CD4-positive, alpha-beta T cell treated with Interleukin-6 for 4 hours (primary cell): ENCODE measurements around the gene SLC2A8.

ENCODE experiments used
- DNase-seq: peaks from one replicate; pipeline ENCODE4 v3.0.0-alpha.2; 2020; ENCODE audit warnings: mixed read lengths

The SLC2A8 gene

DNA sequence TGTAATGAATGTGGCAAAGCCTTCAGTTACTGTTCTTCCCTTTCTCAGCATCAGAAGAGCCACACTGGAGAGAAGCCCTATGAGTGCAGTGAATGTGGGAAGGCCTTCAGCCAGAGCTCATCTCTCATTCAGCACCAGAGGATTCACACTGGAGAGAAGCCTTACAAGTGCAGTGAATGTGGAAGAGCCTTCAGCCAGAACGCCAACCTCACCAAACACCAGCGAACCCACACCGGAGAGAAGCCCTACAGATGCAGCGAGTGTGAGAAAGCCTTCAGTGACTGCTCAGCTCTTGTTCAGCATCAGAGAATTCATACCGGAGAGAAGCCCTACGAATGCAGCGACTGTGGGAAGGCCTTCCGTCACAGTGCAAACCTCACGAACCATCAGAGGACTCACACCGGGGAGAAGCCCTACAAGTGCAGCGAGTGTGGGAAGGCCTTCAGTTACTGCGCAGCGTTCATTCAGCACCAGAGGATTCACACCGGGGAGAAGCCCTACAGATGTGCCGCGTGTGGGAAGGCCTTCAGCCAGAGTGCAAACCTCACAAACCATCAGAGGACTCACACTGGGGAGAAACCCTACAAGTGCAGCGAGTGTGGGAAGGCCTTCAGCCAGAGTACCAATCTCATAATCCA is 47.4 kb downstream of the SLC2A8 start:
- no peak for DNase-seq

DNA sequence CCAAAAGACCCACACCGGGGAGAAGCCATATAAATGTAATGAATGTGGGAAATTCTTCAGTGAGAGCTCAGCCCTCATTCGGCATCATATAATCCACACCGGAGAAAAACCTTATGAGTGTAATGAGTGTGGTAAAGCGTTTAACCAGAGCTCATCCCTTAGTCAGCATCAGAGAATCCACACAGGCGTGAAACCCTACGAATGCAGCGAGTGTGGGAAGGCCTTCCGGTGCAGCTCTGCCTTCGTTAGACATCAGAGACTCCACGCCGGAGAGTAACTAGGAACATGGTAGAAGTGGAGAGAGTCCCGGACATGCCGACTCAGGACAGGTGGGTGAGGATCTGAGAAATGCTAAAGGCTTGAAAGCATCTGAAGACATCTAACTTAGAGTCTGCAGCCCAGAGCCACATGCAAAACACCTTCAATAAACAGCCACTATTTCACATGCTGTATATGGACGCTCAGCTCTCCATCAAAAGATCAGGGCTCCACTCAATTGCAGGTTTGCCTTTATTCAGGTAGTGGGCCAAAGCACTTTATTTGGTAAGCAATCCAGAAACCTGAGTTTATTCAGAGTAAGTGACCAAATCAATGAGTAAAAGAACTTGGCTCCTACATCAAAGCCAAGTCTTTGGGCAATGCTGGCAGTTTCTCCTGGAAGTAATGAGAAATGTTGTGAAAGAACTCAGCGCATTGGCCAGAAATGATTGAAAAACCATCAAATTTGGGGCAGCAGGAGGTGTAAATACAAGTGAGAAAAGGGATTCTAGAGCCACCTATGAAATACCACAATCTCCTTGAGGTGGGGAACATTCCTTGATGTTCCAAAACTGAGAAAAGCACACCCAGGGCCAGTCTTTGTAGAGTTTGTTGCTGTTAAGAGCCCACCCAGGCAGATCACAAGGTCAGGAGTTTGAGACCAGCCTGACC is 48.2 kb downstream of the SLC2A8 start:
- DNase-seq, result no peak

DNA sequence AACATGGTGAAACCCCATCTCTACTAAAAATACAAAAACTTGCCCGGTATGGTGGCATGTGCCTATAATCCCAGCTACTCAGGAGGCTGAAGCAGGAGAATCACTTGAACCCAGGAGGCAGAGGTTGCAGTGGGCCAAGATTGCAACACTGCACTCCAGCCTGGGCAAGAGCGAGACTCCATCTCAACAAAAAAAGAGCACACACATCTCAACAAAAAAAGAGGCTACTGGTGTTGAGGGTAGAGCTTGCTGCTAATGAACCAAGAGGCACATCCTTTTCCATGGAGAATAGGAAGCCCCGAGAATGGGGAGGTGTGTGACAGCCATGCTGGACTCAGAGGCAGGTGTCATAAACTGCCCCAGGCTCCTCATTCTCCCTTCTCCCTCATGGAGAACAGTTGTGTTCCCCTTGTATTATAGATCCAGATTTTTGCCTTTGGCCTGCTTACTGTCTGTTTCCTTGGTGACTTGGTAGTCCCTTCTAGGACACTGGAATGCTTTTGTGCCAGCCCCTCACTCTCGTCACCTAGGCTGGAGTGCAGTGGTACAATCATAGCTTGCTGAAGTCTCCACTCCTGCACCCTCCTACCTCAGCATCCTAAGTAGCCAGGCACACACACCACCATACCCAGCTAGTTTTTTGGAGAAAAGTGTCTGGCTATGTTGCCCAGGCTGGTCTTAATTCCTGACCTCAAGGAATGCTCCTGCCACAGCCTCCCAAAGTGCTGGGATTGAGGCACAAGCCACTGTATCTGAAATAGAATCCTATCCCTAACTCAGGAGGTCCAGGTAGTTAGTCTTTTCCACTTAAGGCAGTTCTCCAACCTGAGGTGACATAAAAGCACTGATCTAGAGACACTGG is 49.1 kb downstream of the SLC2A8 start:
- DNase-seq, result no peak

DNA sequence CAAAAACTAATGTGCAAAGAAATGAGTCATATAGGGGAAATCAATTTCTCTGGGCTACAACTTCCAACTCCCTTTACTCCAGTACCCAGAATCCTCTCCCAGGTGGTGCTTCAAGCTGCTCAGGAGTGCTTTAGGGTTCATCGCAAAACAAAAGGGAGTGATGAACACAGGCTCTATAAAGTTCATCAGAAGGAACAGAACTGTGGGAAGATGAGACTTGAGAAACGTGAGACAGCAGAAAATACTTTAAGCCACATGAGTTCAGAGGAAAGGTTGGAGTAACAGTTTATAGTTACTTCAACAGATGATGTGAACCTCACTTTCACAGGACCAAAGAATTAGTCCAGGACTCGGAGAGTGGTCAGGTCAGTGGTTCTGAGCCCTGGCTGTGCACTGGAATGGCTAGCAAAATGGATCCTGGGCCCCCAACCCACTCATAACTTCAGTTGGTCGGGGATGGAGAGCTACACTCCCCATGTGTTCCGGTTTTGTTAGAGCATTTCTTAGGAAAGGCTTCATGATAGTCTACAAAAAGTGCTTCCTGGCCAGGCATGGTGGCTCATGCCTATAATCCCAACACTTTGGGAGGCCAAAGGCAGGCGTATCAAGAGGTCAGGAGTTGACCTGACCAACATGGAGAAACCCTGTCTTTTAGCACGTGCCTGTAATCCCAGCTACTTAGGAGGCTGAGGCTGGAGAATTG is 49.9 kb downstream of the SLC2A8 start:
- DNase-seq, result no peak

DNA sequence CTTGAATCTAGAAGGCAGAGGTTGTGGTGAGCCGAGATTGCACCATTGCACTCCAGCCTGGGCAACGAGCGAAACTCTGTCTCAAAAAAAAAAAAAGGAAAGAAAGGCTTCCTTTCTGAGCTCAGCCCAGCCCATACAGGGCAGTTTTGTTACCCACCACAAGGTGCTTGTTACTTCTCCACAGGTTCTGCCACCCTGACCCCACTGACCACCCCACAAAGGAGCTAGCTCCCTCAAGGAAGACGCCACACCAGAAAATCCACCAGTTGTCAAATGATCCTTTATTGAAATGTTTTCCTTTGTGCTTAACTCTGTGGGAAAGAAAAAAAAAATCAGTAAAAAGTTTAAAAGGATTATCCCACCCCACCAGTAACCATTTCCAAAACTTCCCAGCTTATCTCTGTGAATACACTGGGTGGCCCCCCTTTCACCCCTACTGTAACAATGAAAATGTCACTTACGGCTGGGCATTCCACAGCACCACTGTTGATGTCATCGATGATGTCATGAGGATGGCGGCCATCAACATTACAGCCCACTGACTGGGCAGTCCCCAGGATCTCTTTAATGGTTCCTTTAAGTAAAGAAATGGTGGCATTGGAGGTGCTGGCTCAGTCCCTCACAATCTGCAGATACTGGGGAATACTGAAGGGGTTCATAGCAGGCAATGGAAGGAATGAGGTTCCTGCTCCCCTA is 50.6 kb downstream of the SLC2A8 start:
- DNase-seq, result no peak

DNA sequence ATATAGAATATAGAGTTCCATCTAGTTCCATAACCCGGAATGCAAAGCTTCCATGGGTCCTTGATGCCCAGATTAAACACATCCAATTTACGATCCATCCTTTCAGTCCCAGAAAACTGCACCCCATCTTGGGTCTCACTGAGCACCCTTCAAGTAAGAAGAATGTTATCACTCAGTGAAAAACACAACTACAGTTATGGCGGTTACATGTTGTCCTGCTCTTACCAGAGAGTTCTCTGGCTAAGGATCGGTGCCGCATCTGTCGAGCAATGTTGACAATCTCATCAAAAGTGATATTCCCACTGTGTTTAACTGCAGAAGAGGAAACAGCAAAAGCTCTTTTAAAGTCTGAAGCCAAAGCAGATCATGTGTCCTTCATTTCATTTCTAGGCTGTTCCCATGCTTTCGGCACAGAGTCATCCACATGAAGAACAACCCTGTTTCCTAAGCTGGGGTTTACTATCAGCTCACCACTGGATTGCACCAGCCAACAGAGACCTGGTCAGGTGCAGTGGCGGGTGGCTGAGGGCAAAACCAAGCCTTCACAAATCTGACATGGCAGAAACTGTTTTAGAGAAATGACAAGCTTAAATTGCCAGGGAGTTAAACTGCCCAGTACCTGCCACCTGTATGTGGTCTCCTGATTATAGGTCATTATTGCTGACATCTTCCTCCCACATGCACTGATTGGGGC is 51.3 kb downstream of the SLC2A8 start:
- DNase-seq, result no peak

DNA sequence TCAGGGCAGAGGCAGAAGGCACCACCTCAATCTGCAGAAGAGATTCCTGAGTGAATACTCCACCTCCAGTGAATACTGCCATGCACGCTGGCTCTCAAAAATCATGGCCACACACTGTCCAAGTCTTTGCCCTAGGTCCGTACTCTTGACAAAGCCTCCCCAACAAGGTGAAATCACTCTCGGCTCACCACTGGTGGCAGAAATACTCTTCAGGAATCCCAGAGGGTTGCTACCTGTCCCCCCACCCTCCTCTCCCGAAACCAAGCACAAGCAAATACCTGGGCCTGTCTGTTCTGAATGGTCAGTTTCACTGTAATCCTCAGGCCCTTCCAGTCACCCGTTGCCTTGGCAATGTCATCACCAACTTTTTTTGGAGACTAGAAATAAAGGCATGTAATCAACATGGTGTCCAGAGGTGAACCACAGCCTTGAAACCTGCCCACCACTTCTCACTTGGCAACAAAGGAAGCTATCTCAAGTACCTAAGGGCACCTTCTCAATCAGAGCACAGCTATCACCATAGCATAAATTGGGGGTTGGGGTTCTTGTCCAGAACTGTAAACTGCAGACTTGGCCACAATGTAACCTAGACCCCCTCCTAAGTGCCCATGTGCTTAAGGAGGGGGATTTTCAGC is 52.5 kb downstream of the SLC2A8 start:
- DNase-seq, result no peak

DNA sequence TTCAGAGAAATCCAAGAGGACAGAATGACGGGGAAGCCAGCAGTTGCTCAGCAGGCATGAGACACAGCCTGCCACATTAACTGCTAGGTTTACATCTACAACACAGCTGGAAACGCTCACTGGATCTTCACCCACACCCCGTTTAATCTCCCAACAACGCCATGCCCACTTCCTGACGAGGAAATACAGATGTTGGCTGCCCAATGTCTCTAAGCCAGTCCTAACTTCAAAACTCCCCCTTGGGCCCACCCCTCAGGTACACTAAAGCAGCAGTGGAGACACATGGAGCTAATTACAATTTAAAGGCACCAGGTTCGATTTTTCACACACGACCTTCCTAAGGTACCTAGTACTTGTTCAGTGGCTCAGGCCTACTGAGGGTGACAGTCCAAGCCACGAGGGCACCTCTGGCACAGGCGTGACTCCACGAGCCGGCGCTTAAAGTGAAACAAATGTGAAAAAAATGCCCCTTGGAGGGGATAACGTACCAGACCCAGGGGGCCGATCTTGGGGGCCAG is 53.3 kb downstream of the SLC2A8 start:
- no peak for DNase-seq

DNA sequence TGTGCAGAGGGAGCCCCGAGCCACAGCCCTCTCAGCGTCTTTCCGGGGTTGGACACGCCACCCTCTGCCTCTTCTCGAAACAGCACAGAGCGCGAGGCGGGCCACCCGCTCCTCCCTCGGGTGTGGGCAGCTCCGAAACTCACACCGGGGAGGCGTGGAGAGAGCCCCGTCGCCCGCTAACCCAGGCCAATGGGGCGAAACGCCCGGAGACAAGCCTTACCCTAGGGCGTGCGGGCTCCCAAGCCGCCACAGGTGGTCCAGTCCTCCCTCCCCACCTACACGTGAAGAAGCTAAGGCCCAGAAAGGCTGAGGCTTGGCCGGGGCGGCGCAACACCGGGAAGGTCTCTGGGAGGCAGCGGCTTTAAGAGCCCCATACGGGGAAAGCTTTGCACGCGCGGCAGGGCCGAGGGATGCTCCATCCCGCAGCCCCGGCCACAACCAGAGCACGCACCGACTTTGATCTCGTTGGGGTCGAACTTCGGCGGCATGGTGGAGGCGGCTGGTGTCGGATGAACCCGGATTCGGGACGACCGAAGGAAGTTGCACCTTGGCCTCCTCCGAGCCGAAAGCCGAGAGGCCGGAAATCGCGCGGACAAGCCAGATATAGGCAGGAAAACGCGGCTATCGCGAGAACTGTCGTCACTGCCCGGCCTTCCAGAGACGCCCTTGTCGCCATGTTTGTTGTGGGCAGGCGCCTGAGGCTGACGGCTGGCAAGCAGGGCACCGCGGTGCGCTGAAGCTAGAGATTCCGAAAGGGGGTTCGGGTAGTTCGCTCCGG is 54.0 kb downstream of the SLC2A8 start, which contains the start of the genes LRSAM1 and RPL12:
TSS of gene LRSAM1 (plus strand) at position 681 of the 778 bp plus-strand sequence. CDS start 3,018 bp downstream, outside the sequence.
TSS of gene RPL12 (minus strand) at position 577 of the 778 bp plus-strand sequence. CDS start at position 488, 89 bp downstream.
- peak; percentile 98 for DNase-seq

DNA sequence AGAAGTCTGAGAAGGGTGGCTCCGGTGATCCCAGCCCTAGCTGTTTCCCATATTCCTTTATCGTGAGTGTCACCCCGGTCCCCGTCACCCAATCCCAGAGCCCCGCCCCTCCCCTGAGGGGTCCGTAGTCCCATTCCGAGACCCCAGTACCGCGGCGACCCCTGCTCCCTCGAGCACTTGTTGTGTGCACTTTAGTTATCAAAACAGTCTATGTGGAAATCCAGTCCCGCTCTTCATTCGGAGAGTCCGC is 54.6 kb downstream of the SLC2A8 start:
- DNase-seq, result no peak

DNA sequence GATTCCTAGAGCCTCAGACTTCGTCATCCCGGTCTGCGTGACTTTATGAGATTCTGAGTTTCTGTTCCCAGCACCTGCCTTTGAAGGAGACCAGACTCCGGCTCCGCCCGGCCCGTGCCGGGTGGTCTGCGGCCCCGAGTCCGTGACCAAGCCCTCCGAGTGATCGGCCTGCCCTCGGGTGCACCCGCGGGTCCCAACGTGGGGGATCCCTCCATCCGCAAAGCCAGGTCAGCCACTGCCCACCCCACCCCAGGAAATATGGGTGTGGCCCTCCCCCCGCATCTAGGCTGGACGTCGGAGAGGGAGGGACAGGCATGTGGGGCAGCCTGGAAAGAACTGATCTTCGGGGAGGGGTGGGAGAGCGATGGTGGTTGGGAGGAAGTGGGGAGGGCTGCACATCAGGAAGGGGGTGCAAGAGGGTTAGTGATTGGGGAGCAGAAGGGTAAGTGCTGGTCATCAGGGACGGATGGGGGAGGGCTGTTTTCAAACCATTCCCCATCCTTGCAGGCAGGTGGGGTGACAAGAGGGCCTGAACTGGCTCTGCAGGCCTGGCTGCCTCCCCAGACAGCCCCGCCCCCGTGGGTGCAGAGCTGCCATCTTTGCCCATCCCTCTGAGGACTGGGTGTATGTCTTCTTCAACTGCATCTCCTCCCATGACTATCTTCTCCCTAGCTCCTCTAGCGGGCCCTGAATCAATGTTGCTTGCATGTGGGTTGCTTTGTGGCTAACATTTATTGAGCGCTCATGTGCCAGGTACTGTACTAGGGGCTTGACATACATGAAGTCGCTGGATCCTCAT is 55.1 kb downstream of the SLC2A8 start:
- peak; percentile 42 for DNase-seq

DNA sequence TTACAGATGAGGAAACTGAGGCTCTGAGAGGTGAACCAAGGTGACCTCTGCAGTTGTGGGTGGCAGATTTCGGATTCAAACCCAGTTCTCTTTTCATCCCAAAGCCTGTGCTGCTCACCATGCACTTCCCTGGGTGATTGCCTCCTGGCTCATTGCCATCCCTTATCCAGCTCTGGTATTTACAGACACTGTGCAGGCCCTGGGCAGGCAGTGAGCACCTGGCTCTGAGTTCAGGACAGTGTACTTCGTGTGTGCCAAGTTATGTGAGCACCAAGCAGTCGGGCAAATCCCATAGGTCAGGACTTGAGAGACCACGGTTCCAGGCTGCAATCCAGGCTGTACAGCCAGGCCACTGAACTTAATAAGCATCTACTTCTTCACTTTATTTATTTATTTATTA is 55.7 kb downstream of the SLC2A8 start:
- DNase-seq, result no peak

DNA sequence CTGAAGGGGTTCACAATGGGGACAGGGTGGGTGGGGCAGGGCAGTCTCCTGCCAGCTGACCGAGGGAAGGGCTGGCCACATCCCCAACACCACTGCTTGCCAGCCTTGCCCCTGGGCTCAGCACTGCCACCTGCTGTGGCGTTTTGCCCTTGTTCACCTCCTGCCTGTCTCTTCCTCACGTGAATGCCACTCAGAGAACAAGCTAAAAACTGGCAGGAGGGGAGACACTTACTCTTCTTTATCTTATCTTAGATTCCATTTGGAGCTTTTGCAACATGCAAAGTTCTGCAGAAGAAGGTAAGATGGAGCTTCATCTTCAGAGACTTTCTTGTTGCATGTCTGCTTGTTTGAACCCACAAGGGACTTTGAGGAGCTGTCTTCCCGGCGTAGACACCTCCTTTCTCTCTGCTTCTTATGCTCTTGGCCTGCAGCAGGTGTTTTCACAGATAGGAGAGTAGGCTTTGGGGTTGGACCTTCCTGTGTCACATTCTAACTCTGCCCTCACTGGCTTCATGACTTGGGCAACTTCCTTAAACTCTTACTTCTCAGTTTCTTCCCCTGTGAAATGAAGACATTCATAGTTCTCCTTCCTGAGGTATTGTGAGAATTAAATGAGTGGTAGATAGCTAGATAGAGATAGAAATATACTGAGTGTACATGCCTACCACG is 58.5 kb downstream of the SLC2A8 start:
- DNase-seq, result peak; percentile 45

DNA sequence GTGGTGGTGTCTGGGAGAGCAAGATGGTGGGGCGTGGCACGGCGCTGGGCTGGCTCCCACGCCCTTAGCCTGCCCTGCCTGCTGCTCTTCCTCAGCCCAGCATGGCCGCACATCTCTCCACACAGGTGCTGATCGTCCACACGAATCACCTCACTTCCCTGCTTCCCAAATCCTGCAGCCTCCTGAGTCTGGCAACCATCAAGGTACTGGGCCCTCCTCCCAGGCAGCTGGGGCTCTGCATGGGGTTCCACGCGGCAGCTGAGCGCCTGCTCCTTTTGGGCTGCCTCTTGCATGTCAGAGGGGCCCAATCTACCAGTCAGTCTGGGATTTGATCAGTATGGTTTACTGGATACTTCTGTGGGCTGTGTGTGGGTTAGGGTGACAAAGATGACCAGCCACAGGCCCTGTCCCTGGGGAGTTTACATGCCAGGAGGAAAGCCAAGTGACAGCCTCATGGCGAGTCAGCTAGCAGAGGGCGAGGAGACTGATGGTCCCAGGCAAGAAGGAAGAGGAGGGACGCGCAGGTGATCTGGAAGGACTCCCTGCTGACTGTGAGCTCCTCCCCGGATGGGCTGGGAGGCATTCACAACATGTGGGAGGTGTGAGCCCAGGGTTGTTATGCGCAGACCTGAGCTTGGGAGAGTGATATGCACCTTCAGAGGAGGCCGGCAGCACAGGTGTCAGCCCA is 60.4 kb downstream of the SLC2A8 start:
- DNase-seq, result no peak
